IMR-90 (cell line): Measurements from ENCODE around the gene CAMTA1. TPM values are rescaled to one million over a fixed set of nuclear protein-coding genes. Genes with fewer than 3 reads are reported as not detected.

Experiments
- ATAC-seq: fragments of 200-7000 bp; cut with Tn5 transposase; 2 replicates; pipeline ENCODE4 v1.9.1; 2020; ENCODE audit warnings: low read depth, mild to moderate bottlenecking, moderate library complexity
- BruUV-seq: library from RNA; stranded (reverse); fragments of 400-500 nt; replicated peaks from 2 replicates; lab custom pipeline; 2021; lab: Mats Ljungman, UMichigan
- CTCF ChIA-PET: fragments of 300-600 bp; formaldehyde crosslinking; extraction: SDS; loops from one replicate; lab custom pipeline; 2021; ENCODE audit warnings: antibody characterized with exemption; lab: Yijun Ruan, JAX
- POLR2A ChIA-PET: fragments of 300-600 bp; sonication (Branson Sonifier 250); formaldehyde crosslinking; loops from one replicate; lab custom pipeline; 2022; ENCODE audit warnings: antibody characterized with exemption; ENCODE audit not compliant: unreplicated experiment; lab: Charles Lee
- DNase-seq: peaks from one replicate; pipeline ENCODE4 v3.0.0; 2013
- H2AFZ ChIP-seq: replicated peaks from 2 replicates; pipeline ENCODE3; 2013; ENCODE audit warnings: low read length, mild to moderate bottlenecking; ENCODE audit not compliant: poor library complexity
- H2AK5ac ChIP-seq: 2 replicates; pipeline ENCODE4 v1.6.1; 2013; ENCODE audit warnings: low read depth, low read length, inconsistent platforms
- H2AK9ac ChIP-seq: replicated peaks from 2 replicates; pipeline ENCODE3; 2013; ENCODE audit warnings: mild to moderate bottlenecking, low read depth, low read length, moderate library complexity; ENCODE audit not compliant: poor library complexity
- H2BK120ac ChIP-seq: 2 replicates; pipeline ENCODE4 v1.6.1; 2013; ENCODE audit warnings: low read depth, low read length, inconsistent platforms
- H2BK15ac ChIP-seq: 3 replicates; pipeline ENCODE4 v1.6.1; 2013; ENCODE audit warnings: low read depth, low read length, inconsistent platforms
- H2BK20ac ChIP-seq: 2 replicates; pipeline ENCODE4 v1.6.1; 2013; ENCODE audit warnings: low read depth, mild to moderate bottlenecking, inconsistent platforms, low read length, moderate library complexity
- H2BK5ac ChIP-seq: 2 replicates; pipeline ENCODE4 v1.6.1; 2013; ENCODE audit warnings: mild to moderate bottlenecking, low read depth, low read length, inconsistent platforms; ENCODE audit not compliant: poor library complexity, severe bottlenecking
- H3K14ac ChIP-seq: replicated peaks from 2 replicates; pipeline ENCODE4 v1.6.1; 2013; ENCODE audit warnings: low read depth, low read length, inconsistent platforms
- H3K18ac ChIP-seq: 2 replicates; pipeline ENCODE4 v1.6.1; 2013; ENCODE audit warnings: low read depth, low read length, control low read depth
- H3K23ac ChIP-seq: 2 replicates; pipeline ENCODE4 v1.6.1; 2013; ENCODE audit warnings: low read depth, low read length, inconsistent platforms
- H3K27ac ChIP-seq: 2 replicates; pipeline ENCODE4 v1.5.1; 2013; ENCODE audit warnings: mild to moderate bottlenecking, control low read depth, low read length; ENCODE audit not compliant: insufficient read depth
- H3K27me3 ChIP-seq: 2 replicates; pipeline ENCODE4 v1.6.1; 2013; ENCODE audit warnings: low read length; ENCODE audit not compliant: control insufficient read depth, insufficient read depth
- H3K36me3 ChIP-seq: 2 replicates; pipeline ENCODE4 v1.6.1; 2013; ENCODE audit warnings: low read length, mixed read lengths; ENCODE audit not compliant: control insufficient read depth, insufficient read depth
- H3K4ac ChIP-seq: 2 replicates; pipeline ENCODE4 v1.6.1; 2013; ENCODE audit warnings: low read depth, low read length, inconsistent platforms
- H3K4me1 ChIP-seq: 2 replicates; pipeline ENCODE4 v1.6.1; 2013; ENCODE audit warnings: low read length, mixed read lengths; ENCODE audit not compliant: control insufficient read depth, insufficient read depth
- H3K4me2 ChIP-seq: 2 replicates; pipeline ENCODE4 v1.6.1; 2013; ENCODE audit warnings: low read depth, mild to moderate bottlenecking, control low read depth, low read length, moderate library complexity
- H3K4me3 ChIP-seq: 2 replicates; pipeline ENCODE4 v1.5.1; 2013; ENCODE audit warnings: low read depth, mild to moderate bottlenecking, control low read depth, low read length, moderate library complexity; ENCODE audit not compliant: insufficient read depth
- H3K56ac ChIP-seq: 2 replicates; pipeline ENCODE4 v1.6.1; 2013; ENCODE audit warnings: low read length, inconsistent platforms; ENCODE audit not compliant: insufficient read depth; ENCODE audit errors: extremely low read depth
- H3K79me1 ChIP-seq, 2 experiments: 2 replicates each; pipeline ENCODE4 v1.6.1; 2013; ENCODE audit warnings: low read length in 2 of 2, inconsistent platforms in 1 of 2, low read depth in 1 of 2
- H3K9ac ChIP-seq: 2 replicates; pipeline ENCODE4 v1.6.1; 2013; ENCODE audit warnings: low read depth, low read length, control low read depth
- H3K9me1 ChIP-seq: 2 replicates; pipeline ENCODE4 v1.6.1; 2013; ENCODE audit warnings: low read length, inconsistent platforms; ENCODE audit not compliant: insufficient read depth
- H3K9me3 ChIP-seq: 2 replicates; pipeline ENCODE4 v1.6.1; 2013; ENCODE audit warnings: low read length; ENCODE audit not compliant: control insufficient read depth, insufficient read depth
- H4K20me1 ChIP-seq: 2 replicates; pipeline ENCODE4 v1.6.1; 2013; ENCODE audit warnings: low read length, inconsistent platforms; ENCODE audit not compliant: insufficient read depth
- H4K5ac ChIP-seq: 2 replicates; pipeline ENCODE4 v1.6.1; 2013; ENCODE audit warnings: mild to moderate bottlenecking, low read depth, low read length, control low read depth
- H4K8ac ChIP-seq, 2 experiments: 2 replicates each; pipeline ENCODE4 v1.6.1; 2013; ENCODE audit warnings: low read depth in 2 of 2, low read length in 2 of 2, control low read depth in 1 of 2, inconsistent platforms in 1 of 2
- H4K91ac ChIP-seq: 2 replicates; pipeline ENCODE4 v1.6.1; 2013; ENCODE audit warnings: low read depth, low read length, inconsistent platforms; ENCODE audit not compliant: insufficient read depth
- BHLHE40 ChIP-seq: fragments of 150-350 bp; IDR thresholded peaks from 2 replicates; pipeline ENCODE4 v1.6.1; 2016; ENCODE audit warnings: mild to moderate bottlenecking, low read depth, low read length
- CHD1 ChIP-seq: IDR thresholded peaks from 2 replicates; pipeline ENCODE4 v1.6.1; 2012; ENCODE audit warnings: low read depth, low read length, improper control_type of control experiment
- MXI1 ChIP-seq: IDR thresholded peaks from 2 replicates; pipeline ENCODE4 v1.6.1; 2012; ENCODE audit warnings: low read depth, mild to moderate bottlenecking, low read length, moderate library complexity, borderline replicate concordance
- RCOR1 ChIP-seq: IDR thresholded peaks from 2 replicates; pipeline ENCODE4 v1.6.1; 2012; ENCODE audit warnings: mild to moderate bottlenecking, low read length, improper control_type of control experiment; ENCODE audit not compliant: insufficient replicate concordance
- RFX5 ChIP-seq: IDR thresholded peaks from 2 replicates; pipeline ENCODE4 v1.8.0; 2012; ENCODE audit warnings: low read depth, mild to moderate bottlenecking, low read length, moderate library complexity
- WGBS, 2 experiments: methylation state at CpG; one replicate each; pipeline versions ENCODE4 v1.1.5 to v1.1.7; 2013; ENCODE audit warnings: missing lambda C conversion rate in 2 of 2; ENCODE audit not compliant: insufficient read length in 1 of 2; ENCODE audit errors: extremely low coverage in 2 of 2; 5-methylcytosine and 5-hydroxymethylcytosine counted together
- dilution Hi-C: fragments of 300-500 bp; cut with HindIII; formaldehyde crosslinking; loops from one replicate; pipeline ENCODE4 v1.14.3; 2018; ENCODE audit warnings: low sequenced_read_pairs; ENCODE audit not compliant: unreplicated experiment
- in situ Hi-C: fragments of 300-500 bp; cut with MboI; formaldehyde crosslinking; loops from 3 replicates; pipeline ENCODE4 v1.14.3; 2019; ENCODE audit warnings: low sequenced_read_pairs, inconsistent platforms, mixed read lengths
- intact Hi-C: fragments of 100-400 bp; cut with micrococcal nuclease; formaldehyde crosslinking; loops from 2 replicates; pipeline ENCODE4 v1.10.0; 2022
- polyA plus RNA-seq, 3 experiments: library from polyadenylated mRNA; depleted of rRNA; stranded (reverse); fragments of >200 nt; gene quantifications; 2 replicates each; pipeline ENCODE4 v1.2.3, GENCODE V29; 2012; ENCODE audit warnings: low replicate concordance in 1 of 3
- total RNA-seq: library from RNA; depleted of rRNA; stranded (reverse); fragments of >200 nt; gene quantifications from 2 replicates; pipeline ENCODE4 v1.2.3, GENCODE V29; 2012
- TF ChIP-seq, protein P1 (sequence below): fragments of 150-350 bp; IDR thresholded peaks from 2 replicates; pipeline ENCODE4 v1.6.1; 2017; ENCODE audit warnings: mild to moderate bottlenecking, antibody characterized with exemption, low read length, low read depth

Gene CAMTA1
- total and polyA plus RNA-seq, 2 of the 4 experiments (the other 2 are of a cell fraction), result 35.5 to 74.3 TPM

DNA sequence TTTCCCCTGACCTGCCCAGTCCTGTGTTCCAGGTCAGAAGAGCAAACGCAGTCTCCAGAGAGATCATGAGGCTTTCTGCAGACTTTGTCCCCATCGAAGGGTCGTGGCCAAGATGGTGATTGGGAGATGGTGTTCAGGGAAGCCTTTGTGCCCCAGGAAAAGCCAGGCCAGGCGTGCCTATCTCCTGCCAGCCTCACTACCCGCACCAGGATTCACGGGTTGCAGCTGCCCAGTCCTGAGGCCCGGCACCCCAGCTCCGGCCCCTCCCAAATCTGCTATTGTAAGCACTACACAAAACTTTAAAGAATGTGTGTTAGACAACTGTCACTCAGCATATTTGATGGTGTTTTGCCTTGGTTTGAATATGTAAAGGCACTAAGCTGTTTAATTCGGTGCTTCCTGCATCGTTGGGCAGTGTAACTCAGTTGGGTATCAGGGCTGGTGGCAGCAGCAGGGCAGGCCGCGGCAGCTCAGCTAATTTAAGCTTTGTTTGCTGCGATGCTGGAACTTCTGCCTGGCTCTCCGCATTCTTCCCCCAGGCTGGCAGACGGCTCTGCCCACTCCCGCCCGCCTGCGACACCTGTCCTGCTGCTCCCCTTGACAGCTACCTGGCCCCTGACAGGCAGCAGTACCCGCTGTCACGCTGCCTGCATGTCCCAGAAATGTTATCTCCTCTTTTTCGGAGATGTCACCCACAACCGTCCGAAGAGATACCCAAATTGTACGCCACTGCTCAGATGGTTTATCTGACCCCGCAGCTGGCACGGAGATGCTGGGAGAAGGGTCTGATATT is 776.9 kb downstream of the CAMTA1 start:
- no peak overlapping the region for H3K4ac ChIP-seq
- no peak overlapping the region for H3K27ac ChIP-seq
- dilution Hi-C loops (no loop called here), intact Hi-C loops (no loop called here), in situ Hi-C loops (no loop called here)
- H3K9me3 ChIP-seq, result no peaks in the 10 kb centered on the region
- ATAC-seq (no peak), DNase-seq (no peak)
- H3K9ac ChIP-seq, result no peak overlapping the region
- no peak overlapping the region for H3K18ac ChIP-seq
- H3K14ac ChIP-seq, result no peak overlapping the region
- H4K5ac ChIP-seq, result no peak overlapping the region
- H2AK9ac ChIP-seq, result no peak overlapping the region
- H4K91ac ChIP-seq, result no peak overlapping the region
- peaks cover under 1% of the 10 kb centered on the region; the same call in 1 of the 2 replicates for H3K27me3 ChIP-seq
- H3K4me1 ChIP-seq, result no peaks in the 10 kb centered on the region
- WGBS, 2 experiments, result 82% methylated on average over 12 of the region's 26 CpGs; no CpG with 5 or more reads in 1 of the 2 experiments
- no peak overlapping the region for H2BK15ac ChIP-seq
- no peak overlapping the region for H4K8ac ChIP-seq
- no peaks in the 10 kb centered on the region for H3K36me3 ChIP-seq
- H2BK5ac ChIP-seq, result no peak overlapping the region
- H3K4me3 ChIP-seq, result no peak overlapping the region
- H4K20me1 ChIP-seq, result no peaks in the 10 kb centered on the region
- TF ChIP-seq BHLHE40, result no peak
- TF ChIP-seq, protein P1, sequence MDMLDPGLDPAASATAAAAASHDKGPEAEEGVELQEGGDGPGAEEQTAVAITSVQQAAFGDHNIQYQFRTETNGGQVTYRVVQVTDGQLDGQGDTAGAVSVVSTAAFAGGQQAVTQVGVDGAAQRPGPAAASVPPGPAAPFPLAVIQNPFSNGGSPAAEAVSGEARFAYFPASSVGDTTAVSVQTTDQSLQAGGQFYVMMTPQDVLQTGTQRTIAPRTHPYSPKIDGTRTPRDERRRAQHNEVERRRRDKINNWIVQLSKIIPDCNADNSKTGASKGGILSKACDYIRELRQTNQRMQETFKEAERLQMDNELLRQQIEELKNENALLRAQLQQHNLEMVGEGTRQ, result no peak
- TF ChIP-seq RCOR1, result no peak
- no peak for TF ChIP-seq MXI1
- TF ChIP-seq CHD1, result no peak
- TF ChIP-seq RFX5, result no peak
- no TSS peak for BruUV-seq
- H3K56ac ChIP-seq, result no peak overlapping the region
- H2BK120ac ChIP-seq, result no peak overlapping the region
- H2AFZ ChIP-seq, result no peak overlapping the region
- no peaks in the 10 kb centered on the region for H3K79me1 ChIP-seq
- no peak overlapping the region for H2BK20ac ChIP-seq
- H3K23ac ChIP-seq, result no peak overlapping the region
- ChIA-PET POLR2A (no interaction called here), CTCF (no interaction called here)
- no peaks in the 10 kb centered on the region for H3K9me1 ChIP-seq
- no peak overlapping the region for H2AK5ac ChIP-seq
- no peak overlapping the region for H3K4me2 ChIP-seq
